Midbrain (tissue), 1 donor: ENCODE measurements around the gene LEFTY2.
"Not testable (repeated sequence)": the region's sequence is repeated elsewhere in the genome, so short reads cannot be mapped to it uniquely, and the experiment has no call there.

Experiments used
- DNase-seq: peaks from one replicate; lab custom pipeline; 2025; lab: John Stamatoyannopoulos, UW

LEFTY2 gene

GRCh38 chr1:225953315-225953714, 12.3 kb upstream of the LEFTY2 start:
- no peak for DNase-seq

DNA sequence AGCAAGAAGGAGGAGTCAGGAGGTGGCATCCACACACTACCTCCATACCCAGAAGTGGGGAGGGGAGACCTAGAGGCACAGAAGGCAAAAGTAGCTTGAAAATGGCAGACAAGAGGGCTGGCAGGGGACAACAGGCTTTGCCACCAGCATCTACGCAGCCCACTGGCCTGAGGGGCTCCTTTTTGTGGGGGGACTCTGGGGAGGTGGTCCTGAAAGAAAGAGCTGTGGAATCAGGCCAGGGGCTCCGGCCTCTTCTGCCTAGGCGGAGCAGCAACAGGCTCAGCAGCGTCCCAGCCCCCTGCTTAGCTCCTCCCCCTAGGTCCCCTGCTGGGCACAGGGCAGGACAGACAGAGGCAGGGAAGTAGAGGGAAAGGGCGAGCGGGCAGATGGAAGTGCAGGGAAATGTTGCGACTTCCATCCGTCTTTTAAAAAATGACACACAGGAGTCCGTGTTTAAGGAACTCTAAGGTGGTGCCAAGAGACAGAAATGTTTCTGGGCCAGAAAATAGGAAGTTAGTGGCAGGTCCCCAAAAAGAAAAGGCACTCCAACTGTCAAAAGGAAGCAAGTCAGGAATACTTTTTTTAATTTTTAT, 10.0 kb upstream of the LEFTY2 start:
- DNase-seq: no peak

- DNase-seq: no peak
Measured at GRCh38 chr1:225949041-225949440, 8.0 kb upstream of the LEFTY2 start.

DNA sequence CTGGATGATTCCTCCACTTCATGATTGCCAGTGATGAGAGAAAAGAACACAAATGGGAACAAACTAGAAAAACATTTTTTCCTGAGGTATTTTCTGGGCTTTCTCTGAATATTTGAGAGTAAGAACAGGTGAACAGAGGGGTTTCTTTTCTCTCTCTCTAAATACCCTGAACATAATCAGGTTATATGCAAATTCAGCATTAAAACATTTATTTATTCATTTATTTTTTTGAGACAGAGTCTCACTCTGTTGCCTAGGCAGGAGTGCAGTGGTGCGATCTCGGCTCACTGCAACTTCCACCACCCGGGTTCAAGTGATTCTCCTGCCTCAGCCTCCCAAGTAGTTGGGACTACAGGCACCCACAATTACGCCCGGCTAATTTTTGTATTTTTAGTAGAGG, 5.8 kb upstream of the LEFTY2 start:
- no peak for DNase-seq

- DNase-seq: no peak
Measured at GRCh38 chr1:225946082-225946620, 5.1 kb upstream of the LEFTY2 start.

- DNase-seq: no peak
Measured at GRCh38 chr1:225945564-225945963, 4.5 kb upstream of the LEFTY2 start.

GRCh38 chr1:225944951-225945350, 3.9 kb upstream of the LEFTY2 start:
- no peak for DNase-seq

DNA sequence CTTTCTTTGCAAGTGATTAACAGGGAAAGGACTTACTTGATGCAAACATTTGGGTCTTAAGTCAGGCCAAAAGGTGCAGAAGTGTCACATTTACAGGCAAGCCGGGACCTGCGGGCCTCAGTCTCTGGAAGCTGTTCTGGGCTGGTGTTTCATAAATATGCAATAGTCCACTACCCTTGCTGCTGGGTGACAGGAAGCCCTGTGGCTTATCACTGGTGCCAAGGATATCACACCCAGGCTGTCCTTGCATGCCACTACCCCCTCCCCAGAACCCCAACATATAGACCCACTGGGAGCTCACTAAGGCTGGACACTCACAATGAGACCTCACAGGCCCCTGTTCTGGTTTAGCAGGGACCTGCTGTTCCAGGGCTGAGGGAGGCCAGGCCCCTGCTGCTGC, 3.4 kb upstream of the LEFTY2 start:
- DNase-seq: no peak

GRCh38 chr1:225943582-225943981, 2.6 kb upstream of the LEFTY2 start:
- no peak for DNase-seq

DNA sequence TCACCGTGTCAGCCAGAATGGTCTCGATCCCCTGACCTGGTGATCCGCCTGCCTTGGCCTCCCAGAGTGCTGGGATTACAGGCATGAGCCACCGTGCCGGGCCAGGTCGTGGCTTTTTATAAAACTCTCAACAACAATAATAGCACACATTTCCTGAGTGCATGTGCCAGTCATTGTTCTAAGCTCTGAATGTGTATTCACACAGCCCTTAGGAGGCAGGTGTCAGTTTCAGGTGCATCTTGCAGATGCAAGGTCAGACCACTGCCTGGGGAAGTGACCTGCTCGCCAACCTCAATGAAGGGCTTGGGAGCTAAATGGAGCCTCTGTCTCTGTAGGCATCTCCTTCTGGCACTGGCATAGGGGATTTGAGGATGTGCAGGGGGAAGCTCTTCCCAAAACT, 1.6 kb upstream of the LEFTY2 start:
- DNase-seq: no peak

DNA sequence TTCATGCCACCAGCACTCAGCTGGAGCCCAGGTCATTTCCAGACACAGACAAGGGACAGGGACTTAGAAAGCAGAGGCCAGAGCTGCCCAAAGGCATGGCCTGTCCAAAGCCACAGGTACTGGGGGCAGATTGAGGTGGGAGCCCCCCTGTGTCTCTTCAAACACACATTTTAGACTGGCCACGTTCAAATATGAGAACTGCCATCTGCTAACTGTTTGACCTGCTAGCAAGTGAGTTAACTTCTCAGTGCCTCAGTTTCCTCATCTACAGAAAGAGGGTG, 862 bp upstream of the LEFTY2 start:
- DNase-seq: no peak

DNA sequence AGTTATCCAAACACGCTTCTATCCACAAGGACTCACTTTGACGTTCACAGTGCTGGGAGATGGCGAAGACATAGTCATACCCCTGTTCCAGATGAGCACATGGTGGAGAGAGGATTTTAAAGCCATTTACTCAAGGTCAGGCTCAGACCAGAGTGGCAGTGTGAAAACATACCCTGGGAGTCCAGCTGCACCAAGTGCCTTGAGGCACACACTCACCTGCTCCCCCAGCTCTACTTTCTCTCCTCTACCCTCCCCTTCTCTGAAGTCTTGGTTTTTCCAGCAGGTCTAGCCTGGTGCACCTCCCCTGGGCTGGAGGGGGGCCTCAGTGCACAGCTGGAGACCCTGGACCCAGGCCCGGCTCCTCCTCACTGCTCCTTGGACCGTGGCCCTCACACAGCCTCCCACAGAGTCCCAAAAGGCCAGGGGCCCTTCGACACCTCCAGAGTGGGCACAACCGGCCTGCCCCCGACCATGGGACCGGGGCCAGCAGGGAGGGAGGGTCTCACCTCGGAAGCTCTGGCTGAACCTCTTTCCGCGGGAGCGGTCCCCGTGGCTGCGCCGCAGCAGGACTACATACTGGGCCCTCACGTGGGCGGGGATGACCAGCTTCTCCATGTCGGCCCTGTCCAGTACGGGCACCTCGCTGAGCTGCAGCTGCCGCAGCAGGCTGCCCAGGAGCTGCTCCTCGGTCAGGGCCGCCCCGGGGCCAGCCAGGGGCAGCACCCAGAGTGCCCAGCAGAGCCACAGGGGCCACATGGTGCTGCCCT, 452 bp downstream of the LEFTY2 start:
- DNase-seq: no peak

- not testable (repeated sequence) for DNase-seq
Measured at GRCh38 chr1:225939939-225940310, 1.1 kb downstream of the LEFTY2 start.

GRCh38 chr1:225939097-225939938, 1.7 kb downstream of the LEFTY2 start:
- DNase-seq: not testable (repeated sequence)

GRCh38 chr1:225937048-225937968, 3.7 kb downstream of the LEFTY2 start:
- DNase-seq: no peak

GRCh38 chr1:225936523-225936922, 4.5 kb downstream of the LEFTY2 start:
- no peak for DNase-seq

- not testable (repeated sequence) for DNase-seq
Measured at GRCh38 chr1:225936086-225936485, 4.9 kb downstream of the LEFTY2 start.

GRCh38 chr1:225934711-225935110, 6.3 kb downstream of the LEFTY2 start:
- DNase-seq: no peak

DNA sequence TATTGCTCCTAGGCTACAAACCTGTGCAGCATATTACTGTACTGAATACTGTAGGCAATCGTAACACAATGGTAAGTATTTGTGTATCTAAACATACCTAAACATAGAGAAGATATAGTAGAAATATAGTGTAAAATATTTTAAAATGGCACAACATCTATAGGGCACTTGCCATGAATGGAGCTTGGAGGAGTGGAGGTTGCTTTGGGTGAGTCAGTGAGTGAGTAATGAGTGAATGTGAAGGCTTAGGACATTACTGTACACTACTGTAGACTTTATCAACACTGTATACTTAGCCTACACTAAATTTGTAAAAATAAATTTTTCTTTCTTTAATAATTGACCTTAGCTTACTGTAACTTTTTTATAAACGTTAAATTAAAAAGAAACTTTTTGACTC, 7.9 kb downstream of the LEFTY2 start:
- no peak for DNase-seq

- no peak for DNase-seq
Measured at GRCh38 chr1:225931270-225932136, 9.5 kb downstream of the LEFTY2 start.

DNA sequence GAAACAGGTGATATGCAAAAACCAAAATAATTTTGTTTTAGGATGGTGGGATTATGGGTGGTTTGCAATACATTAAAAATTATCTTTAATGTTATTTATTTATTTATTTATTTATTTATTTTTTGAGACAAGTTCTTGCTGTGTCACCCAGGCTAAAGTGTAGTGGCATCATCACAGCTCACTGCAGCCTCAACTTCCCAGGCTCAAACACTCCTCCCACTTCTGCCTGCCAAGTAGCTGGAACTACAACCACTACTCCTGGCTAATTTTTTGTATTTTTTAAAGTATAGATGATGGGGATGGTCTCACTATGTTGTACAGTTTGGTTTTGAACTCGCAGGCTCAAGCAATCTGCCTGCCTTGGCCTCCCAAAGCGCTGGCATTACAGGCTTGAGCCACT, 10.5 kb downstream of the LEFTY2 start:
- DNase-seq: no peak
